GM18907 (cell line): ENCODE results near the gene SPRR3.
"Not testable (repeated sequence)": the region's sequence is repeated elsewhere in the genome, so short reads cannot be mapped to it uniquely, and the experiment has no call there.

Experiments used
- ATAC-seq: cut with Tn5 transposase; IDR thresholded peaks from one replicate; pipeline ENCODE4 v1.9.1; 2021; ENCODE audit warnings: mild to moderate bottlenecking, moderate library complexity; ENCODE audit not compliant: unreplicated experiment

Gene SPRR3

DNA sequence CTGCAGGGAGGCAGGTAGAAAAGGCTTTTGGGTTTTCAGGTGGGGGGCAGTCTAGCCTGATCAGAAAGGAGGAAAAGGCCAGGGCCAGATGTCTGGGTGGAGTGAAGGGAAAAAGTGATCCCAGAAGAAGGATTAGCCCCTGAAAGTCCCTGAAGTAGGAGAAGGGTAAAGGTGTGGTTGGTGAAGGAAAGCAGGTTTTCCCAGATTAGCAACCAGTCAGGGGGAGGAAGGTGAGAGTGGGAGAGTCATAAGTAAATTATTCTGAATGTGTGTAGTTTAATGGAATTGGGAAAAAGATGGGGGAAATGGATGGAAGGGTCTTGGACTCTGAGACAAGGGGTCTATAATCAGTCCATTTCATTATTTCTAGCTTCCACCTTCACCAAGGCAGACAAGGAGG is 18.3 kb upstream of the SPRR3 start:
- no peak for ATAC-seq

GRCh38 chr1:152983743-152984142 is 17.8 kb upstream of the SPRR3 start, which contains the start of gene SPRR1A:
Gene SPRR1A (plus strand): TSS chr1:152984081. CDS start chr1:152985231, 1,150 bp downstream.
- ATAC-seq = no peak

- no peak for ATAC-seq
These were observed 15.0 kb upstream of the SPRR3 start for GRCh38 chr1:152986578-152986977.

DNA sequence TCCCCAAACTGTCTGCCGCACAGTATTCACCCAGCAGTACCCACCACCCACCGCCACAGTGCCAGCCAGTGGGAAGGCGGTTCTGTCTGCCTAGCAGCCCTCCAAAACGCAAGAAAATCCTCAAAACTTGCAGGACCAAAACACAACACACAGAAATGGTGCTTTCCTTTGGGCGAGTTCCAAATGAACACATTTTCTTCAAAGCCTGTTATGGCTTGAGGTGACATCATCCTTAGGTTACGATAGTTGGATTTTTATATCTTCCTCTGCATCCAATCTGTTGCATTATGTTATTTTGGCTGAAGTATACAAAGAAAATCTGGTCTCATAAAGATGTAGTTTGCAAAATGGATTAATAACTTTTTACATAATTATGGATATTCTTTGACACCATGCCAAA is 8.4 kb upstream of the SPRR3 start:
- ATAC-seq = no peak

GRCh38 chr1:152995842-152996241 is 5.7 kb upstream of the SPRR3 start:
- no peak for ATAC-seq

DNA sequence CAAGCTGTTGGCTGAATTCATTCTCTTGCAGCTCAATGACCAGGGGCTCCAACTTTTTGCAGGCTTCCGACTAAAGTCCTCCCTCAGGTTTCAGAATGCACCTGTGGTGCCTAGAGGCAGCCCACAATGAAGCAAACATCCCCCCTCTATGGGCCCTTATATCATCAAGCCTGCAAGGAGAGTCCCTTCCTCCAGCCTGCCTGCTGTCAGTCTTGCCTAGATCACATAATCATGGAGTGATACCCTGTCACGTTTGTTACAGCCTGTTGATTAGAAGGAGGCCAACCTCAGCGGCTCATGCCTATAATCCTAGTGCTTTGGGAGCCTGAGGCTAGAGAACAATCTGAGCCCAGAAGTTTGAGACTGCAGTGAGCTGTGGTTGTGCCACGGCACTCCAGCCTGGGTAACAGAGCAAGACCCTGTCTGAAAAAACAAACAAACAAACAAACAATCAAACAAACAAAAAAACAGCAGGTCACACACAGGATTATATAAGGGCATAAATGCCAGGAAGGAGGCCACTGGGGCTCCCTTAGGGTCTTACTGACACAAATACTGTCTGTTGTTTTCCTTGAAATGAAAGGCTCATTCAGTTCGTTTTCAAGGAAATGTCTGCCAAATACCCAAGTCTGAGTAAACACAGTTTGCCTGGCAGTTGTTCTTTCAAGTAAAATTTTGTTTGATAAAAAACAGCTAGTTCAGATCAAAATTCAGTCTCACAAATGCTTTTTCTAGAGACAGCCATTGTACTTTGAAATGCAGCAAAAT is 4.7 kb upstream of the SPRR3 start:
- no peak for ATAC-seq

- no peak for ATAC-seq
These were observed 3.6 kb upstream of the SPRR3 start for GRCh38 chr1:152997901-152998300.

GRCh38 chr1:152998476-152998875 is 3.1 kb upstream of the SPRR3 start:
- no peak for ATAC-seq

GRCh38 chr1:152999818-153000217 is 1.7 kb upstream of the SPRR3 start:
- ATAC-seq = no peak

- no peak for ATAC-seq
These were observed 1.3 kb upstream of the SPRR3 start for GRCh38 chr1:153000294-153000693.

DNA sequence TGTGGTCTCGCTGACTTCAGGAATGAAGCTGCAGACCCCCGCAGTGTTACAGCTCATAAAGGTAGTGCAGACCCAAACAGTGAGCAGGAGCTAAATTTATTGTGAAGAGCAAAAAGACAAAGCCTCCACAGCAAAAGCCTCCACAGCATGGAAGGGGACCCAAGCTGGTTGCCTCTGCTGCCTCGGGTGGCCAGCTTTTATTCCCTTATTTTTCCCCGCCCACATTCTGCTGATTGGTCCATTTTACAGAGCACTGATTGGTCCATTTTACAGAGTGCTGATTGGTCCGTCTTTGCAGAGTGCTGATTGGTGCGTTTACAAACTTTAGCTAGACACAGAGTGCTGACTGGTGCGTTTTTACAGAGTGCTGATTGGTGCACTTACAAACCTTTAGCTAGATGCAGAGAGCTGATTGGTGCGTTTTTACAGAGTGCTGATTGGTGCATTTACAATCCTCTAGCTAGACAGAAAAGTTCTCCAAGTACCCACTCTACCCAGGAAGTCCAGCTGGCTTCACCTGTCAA is 9.7 kb downstream of the SPRR3 start:
- not testable (repeated sequence) for ATAC-seq

DNA sequence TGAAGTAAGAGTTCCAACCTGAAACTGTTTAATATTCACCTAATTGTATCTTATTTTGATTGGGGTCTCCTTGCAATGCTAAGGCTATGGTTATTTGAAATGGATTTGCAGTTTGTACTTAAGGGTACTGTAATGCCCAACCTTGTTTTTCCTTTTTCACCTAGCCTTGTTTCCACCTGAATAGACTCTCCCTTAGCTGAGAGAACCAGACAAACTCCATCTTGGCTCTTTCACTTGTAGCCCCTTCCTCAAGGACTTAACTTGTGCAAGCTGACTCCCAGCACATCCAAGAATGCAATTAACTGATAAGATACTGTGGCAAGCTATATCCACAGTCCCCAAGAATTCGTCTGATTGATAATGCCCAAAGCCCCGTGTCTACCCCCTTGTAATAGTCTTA is 20.3 kb downstream of the SPRR3 start:
- ATAC-seq = not testable (repeated sequence)

GRCh38 chr1:153022340-153022739 is 20.8 kb downstream of the SPRR3 start:
- ATAC-seq = not testable (repeated sequence)

- ATAC-seq = no peak
These were observed 21.6 kb downstream of the SPRR3 start for GRCh38 chr1:153023109-153023508.

- ATAC-seq = no peak
These were observed 22.9 kb downstream of the SPRR3 start for GRCh38 chr1:153024413-153024812.

- no peak for ATAC-seq
These were observed 24.2 kb downstream of the SPRR3 start for GRCh38 chr1:153025797-153026196.

- no peak for ATAC-seq
These were observed 27.2 kb downstream of the SPRR3 start for GRCh38 chr1:153028766-153029165.

DNA sequence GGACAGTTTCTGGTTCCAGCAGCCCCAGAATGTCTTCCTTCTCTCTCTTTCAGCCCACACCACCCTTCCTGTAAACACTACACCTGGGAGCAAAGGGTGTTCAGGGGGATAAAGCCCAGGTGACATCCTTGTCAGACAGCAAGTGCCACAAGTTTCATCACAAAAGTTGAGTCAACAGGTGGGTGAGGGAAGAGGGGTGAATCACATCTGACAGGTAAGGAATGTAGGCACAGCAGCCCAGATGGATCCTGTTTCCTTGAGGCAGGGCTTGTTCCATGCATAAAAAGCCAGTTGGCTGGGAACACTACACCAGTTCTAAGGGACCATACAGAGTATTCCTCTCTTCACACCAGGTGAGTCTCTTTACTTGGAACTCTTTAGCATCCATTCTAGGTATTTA is 29.3 kb downstream of the SPRR3 start, which contains the start of gene SPRR1B:
Gene SPRR1B, plus strand, starts transcription at position 309 of the 400 bp plus-strand sequence. CDS start 1,143 bp downstream, outside the sequence.
- no peak for ATAC-seq

GRCh38 chr1:153032073-153032472 is 30.5 kb downstream of the SPRR3 start:
- no peak for ATAC-seq

DNA sequence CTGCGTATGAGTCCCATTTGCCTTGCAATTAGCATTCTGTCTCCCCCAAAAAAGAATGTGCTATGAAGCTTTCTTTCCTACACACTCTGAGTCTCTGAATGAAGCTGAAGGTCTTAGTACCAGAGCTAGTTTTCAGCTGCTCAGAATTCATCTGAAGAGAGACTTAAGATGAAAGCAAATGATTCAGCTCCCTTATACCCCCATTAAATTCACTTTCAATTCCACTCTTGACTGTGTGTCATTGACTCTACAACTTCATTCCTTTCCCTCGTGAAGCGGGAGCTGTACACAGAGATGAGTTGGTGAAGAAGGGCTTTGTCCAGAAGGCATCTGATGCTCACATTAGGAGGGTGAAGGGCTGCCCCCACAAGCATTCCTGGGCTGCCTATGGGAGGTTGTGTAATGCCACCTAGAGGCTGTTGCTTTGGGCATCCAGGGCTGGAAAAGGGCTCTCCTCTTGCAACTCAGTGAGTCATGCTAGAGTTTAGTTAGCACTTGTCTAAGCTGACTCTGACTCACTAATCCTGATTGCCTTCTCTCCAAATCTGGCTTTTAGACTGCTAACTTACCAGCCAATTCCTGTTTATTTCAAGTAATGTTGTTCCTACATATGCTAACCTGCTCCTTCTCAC is 31.2 kb downstream of the SPRR3 start:
- ATAC-seq = no peak

- ATAC-seq = no peak
These were observed 33.7 kb downstream of the SPRR3 start for GRCh38 chr1:153035211-153035610.
